ENCODE results near the gene FGD4.

The FGD4 gene

GRCh38 chr12:32589165-32589865 is 190.0 kb downstream of the FGD4 start:
- TF ChIP-seq PKNOX1 (IDR thresholded peaks at IDR 0.05), result no peak
- no peak for TF ChIP-seq FOXM1 (IDR thresholded peaks at IDR 0.05; ENCODE audit: borderline replicate concordance)
- no peak for TF ChIP-seq LEF1 (IDR thresholded peaks at IDR 0.05; ENCODE audit: borderline replicate concordance)
- no peak for TF ChIP-seq FOXK2 (IDR thresholded peaks at IDR 0.05)
- TF ChIP-seq ARNT (IDR thresholded peaks at IDR 0.05), result no peak
- TF ChIP-seq FOXA1 (IDR thresholded peaks at IDR 0.05), result no peak
- no peak for TF ChIP-seq TARDBP (IDR thresholded peaks at IDR 0.05)
- TF ChIP-seq SUZ12 (IDR thresholded peaks at IDR 0.05), result no peak
- no peak for TF ChIP-seq L3MBTL2 (conservative IDR thresholded peaks at IDR 0.05)
- TF ChIP-seq SP1 (IDR thresholded peaks at IDR 0.05), result no peak
- TF ChIP-seq ELF4 (IDR thresholded peaks at IDR 0.05), result no peak
- TF ChIP-seq NFRKB (IDR thresholded peaks at IDR 0.05), result no peak
- no peak for TF ChIP-seq BHLHE40 (IDR thresholded peaks at IDR 0.05; ENCODE audit: borderline replicate concordance)
- TF ChIP-seq CTBP1 (IDR thresholded peaks at IDR 0.05; ENCODE audit: borderline replicate concordance), result no peak
- TF ChIP-seq ZNF384 (IDR thresholded peaks at IDR 0.05), result no peak
- TF ChIP-seq HDGF (IDR thresholded peaks at IDR 0.05; ENCODE audit: borderline replicate concordance), result no peak
- ChIA-PET POLR2A (no interaction called here), CTCF (no interaction called here)
- no peak for DNase-seq (ENCODE audit: extremely low spot score)

- TF ChIP-seq TARDBP (IDR thresholded peaks at IDR 0.05) (no peak), FOXK2 (IDR thresholded peaks at IDR 0.05) (no peak), HDGF (IDR thresholded peaks at IDR 0.05; ENCODE audit: borderline replicate concordance) (no peak), SP1 (IDR thresholded peaks at IDR 0.05) (no peak), CTBP1 (IDR thresholded peaks at IDR 0.05; ENCODE audit: borderline replicate concordance) (no peak), PKNOX1 (IDR thresholded peaks at IDR 0.05) (no peak), FOXM1 (IDR thresholded peaks at IDR 0.05; ENCODE audit: borderline replicate concordance) (no peak), L3MBTL2 (conservative IDR thresholded peaks at IDR 0.05) (no peak), LEF1 (IDR thresholded peaks at IDR 0.05; ENCODE audit: borderline replicate concordance) (no peak), ZNF384 (IDR thresholded peaks at IDR 0.05) (no peak), SUZ12 (IDR thresholded peaks at IDR 0.05) (no peak), FOXA1 (IDR thresholded peaks at IDR 0.05) (no peak), BHLHE40 (IDR thresholded peaks at IDR 0.05; ENCODE audit: borderline replicate concordance) (no peak), ELF4 (IDR thresholded peaks at IDR 0.05) (no peak), NFRKB (IDR thresholded peaks at IDR 0.05) (no peak)
- POLR2A ChIA-PET, result no interaction called here
- CTCF ChIA-PET, result no interaction called here
- no peak for DNase-seq (ENCODE audit: extremely low spot score)
Measured at GRCh38 chr12:32595251-32595650, 195.9 kb downstream of the FGD4 start.

- DNase-seq (ENCODE audit: extremely low spot score), result no peak
- ChIA-PET CTCF (no interaction called here), POLR2A (no interaction called here)
- TF ChIP-seq FOXK2 (IDR thresholded peaks at IDR 0.05) (no peak), ELF4 (IDR thresholded peaks at IDR 0.05) (no peak), FOXA1 (IDR thresholded peaks at IDR 0.05) (no peak), BHLHE40 (IDR thresholded peaks at IDR 0.05; ENCODE audit: borderline replicate concordance) (no peak), TARDBP (IDR thresholded peaks at IDR 0.05) (no peak), FOXM1 (IDR thresholded peaks at IDR 0.05; ENCODE audit: borderline replicate concordance) (no peak), LEF1 (IDR thresholded peaks at IDR 0.05; ENCODE audit: borderline replicate concordance) (no peak), NFRKB (IDR thresholded peaks at IDR 0.05) (no peak), L3MBTL2 (conservative IDR thresholded peaks at IDR 0.05) (no peak), PKNOX1 (IDR thresholded peaks at IDR 0.05) (no peak), ARNT (IDR thresholded peaks at IDR 0.05) (no peak), SUZ12 (IDR thresholded peaks at IDR 0.05) (no peak), CTBP1 (IDR thresholded peaks at IDR 0.05; ENCODE audit: borderline replicate concordance) (no peak), HDGF (IDR thresholded peaks at IDR 0.05; ENCODE audit: borderline replicate concordance) (no peak), SP1 (IDR thresholded peaks at IDR 0.05) (no peak), ZNF384 (IDR thresholded peaks at IDR 0.05) (no peak)
Measured at GRCh38 chr12:32596030-32596429, 196.7 kb downstream of the FGD4 start.

GRCh38 chr12:32598688-32599087 is 199.3 kb downstream of the FGD4 start:
- TF ChIP-seq ZNF384 (IDR thresholded peaks at IDR 0.05) (no peak), FOXM1 (IDR thresholded peaks at IDR 0.05; ENCODE audit: borderline replicate concordance) (no peak), CTBP1 (IDR thresholded peaks at IDR 0.05; ENCODE audit: borderline replicate concordance) (no peak), ARNT (IDR thresholded peaks at IDR 0.05) (no peak), FOXA1 (IDR thresholded peaks at IDR 0.05) (no peak), LEF1 (IDR thresholded peaks at IDR 0.05; ENCODE audit: borderline replicate concordance) (no peak), BHLHE40 (IDR thresholded peaks at IDR 0.05; ENCODE audit: borderline replicate concordance) (no peak), SP1 (IDR thresholded peaks at IDR 0.05) (no peak), TARDBP (IDR thresholded peaks at IDR 0.05) (no peak), FOXK2 (IDR thresholded peaks at IDR 0.05) (no peak), SUZ12 (IDR thresholded peaks at IDR 0.05) (no peak), ELF4 (IDR thresholded peaks at IDR 0.05) (no peak), PKNOX1 (IDR thresholded peaks at IDR 0.05) (no peak), L3MBTL2 (conservative IDR thresholded peaks at IDR 0.05) (no peak), NFRKB (IDR thresholded peaks at IDR 0.05) (no peak), HDGF (IDR thresholded peaks at IDR 0.05; ENCODE audit: borderline replicate concordance) (no peak)
- ChIA-PET POLR2A (no interaction called here), CTCF (no interaction called here)
- no peak for DNase-seq (ENCODE audit: extremely low spot score)

GRCh38 chr12:32600681-32601080 is 201.3 kb downstream of the FGD4 start:
- DNase-seq (ENCODE audit: extremely low spot score), result no peak
- CTCF ChIA-PET, result no interaction called here
- TF ChIP-seq TARDBP (IDR thresholded peaks at IDR 0.05) (no peak), SP1 (IDR thresholded peaks at IDR 0.05) (no peak), PKNOX1 (IDR thresholded peaks at IDR 0.05) (no peak), HDGF (IDR thresholded peaks at IDR 0.05; ENCODE audit: borderline replicate concordance) (no peak), BHLHE40 (IDR thresholded peaks at IDR 0.05; ENCODE audit: borderline replicate concordance) (no peak)
- POLR2A ChIA-PET, result no interaction called here

Data from HEK293T (cell line).